H54 (cell line): ENCODE measurements around the gene STRIT1.

Source experiments
- DNase-seq: peaks from one replicate; pipeline ENCODE4 v3.0.0; 2011; ENCODE audit warnings: low spot score, mixed read lengths; ENCODE audit not compliant: insufficient read length
- FAIRE-seq: peaks from 3 replicates; lab custom pipeline; 2011; peaks lifted over from hg19 to GRCh38; lab: Jason Lieb, UNC
- POLR2A ChIP-seq: IDR thresholded peaks from 2 replicates; pipeline ENCODE4 v1.6.1; 2011; ENCODE audit warnings: low read depth, mild to moderate bottlenecking, low read length

STRIT1 gene

GRCh38 chr3:155293516-155293915 lies at the start of gene STRIT1:
Gene STRIT1, minus strand, starts transcription at chr3:155293683.
- no peak for TF ChIP-seq POLR2A
- DNase-seq (no peak), FAIRE-seq (no peak)

- DNase-seq (no peak), FAIRE-seq (no peak)
- no peak for TF ChIP-seq POLR2A
These were observed 48.9 kb upstream of the STRIT1 start for GRCh38 chr3:155342344-155342743.

GRCh38 chr3:155339052-155339451 lies 45.6 kb upstream of the STRIT1 start:
- no peak for TF ChIP-seq POLR2A
- DNase-seq, result no peak
- FAIRE-seq, result no peak

- TF ChIP-seq POLR2A, result no peak
- DNase-seq, result no peak
- FAIRE-seq, result no peak
These were observed 42.4 kb upstream of the STRIT1 start for GRCh38 chr3:155335724-155336354.

GRCh38 chr3:155334914-155335723 lies 41.6 kb upstream of the STRIT1 start:
- FAIRE-seq, result no peak
- TF ChIP-seq POLR2A, result no peak
- DNase-seq, result no peak

- FAIRE-seq, result no peak
- no peak for DNase-seq
- no peak for TF ChIP-seq POLR2A
These were observed 40.9 kb upstream of the STRIT1 start for GRCh38 chr3:155334215-155334913.

GRCh38 chr3:155332716-155333115 lies 39.2 kb upstream of the STRIT1 start:
- no peak for DNase-seq
- FAIRE-seq, result no peak

GRCh38 chr3:155331078-155331477 lies 37.6 kb upstream of the STRIT1 start:
- TF ChIP-seq POLR2A, result no peak
- FAIRE-seq (no peak), DNase-seq (no peak)

More at GRCh38 chr3:155332716-155333115, 39.2 kb upstream of the STRIT1 start:
- TF ChIP-seq POLR2A, result no peak

- FAIRE-seq (no peak), DNase-seq (no peak)
- no peak for TF ChIP-seq POLR2A
These were observed 36.9 kb upstream of the STRIT1 start for GRCh38 chr3:155330370-155330769.

GRCh38 chr3:155329513-155330048 lies 36.1 kb upstream of the STRIT1 start:
- FAIRE-seq, result no peak
- DNase-seq, result no peak
- no peak for TF ChIP-seq POLR2A

GRCh38 chr3:155327871-155328270 lies 34.4 kb upstream of the STRIT1 start:
- no peak for TF ChIP-seq POLR2A
- DNase-seq, result no peak
- no peak for FAIRE-seq

- DNase-seq (no peak), FAIRE-seq (no peak)
- no peak for TF ChIP-seq POLR2A
These were observed 33.9 kb upstream of the STRIT1 start for GRCh38 chr3:155327430-155327829.

GRCh38 chr3:155326901-155327300 lies 33.4 kb upstream of the STRIT1 start:
- no peak for DNase-seq
- no peak for TF ChIP-seq POLR2A
- no peak for FAIRE-seq

- no peak for TF ChIP-seq POLR2A
- DNase-seq (no peak), FAIRE-seq (no peak)
These were observed 32.8 kb upstream of the STRIT1 start for GRCh38 chr3:155326244-155326643.
